Sigmoid colon (tissue), 7 donors: ENCODE results near the gene SLC4A11. TPM values are rescaled to one million over a fixed set of nuclear protein-coding genes. Genes with fewer than 3 reads are reported as not detected.

ENCODE experiments used
- DNase-seq: peaks from one replicate; pipeline ENCODE4 v3.0.0-alpha.2; 2019
- H3K27ac ChIP-seq, 4 donors: fragments of 200-600 bp; sonication (generic); one replicate each; pipeline ENCODE4 v1.5.1; 2016 to 2019; ENCODE audit warnings: mild to moderate bottlenecking in 1 of 4
- H3K27me3 ChIP-seq, 3 donors: fragments of 200-600 bp; sonication (generic); one replicate each; pipeline ENCODE4 v1.5.1; 2019; ENCODE audit warnings: mild to moderate bottlenecking in 1 of 3
- H3K36me3 ChIP-seq, 4 donors: fragments of 200-600 bp; sonication (generic); one replicate each; pipeline ENCODE4 v1.5.1; 2016 to 2019
- H3K4me1 ChIP-seq, 4 donors: fragments of 200-600 bp; sonication (generic); one replicate each; pipeline ENCODE4 v1.5.1; 2017 to 2019
- H3K4me3 ChIP-seq, 4 donors: fragments of 200-600 bp; sonication (generic); one replicate each; pipeline ENCODE4 v1.5.1; 2017 to 2019; ENCODE audit warnings: mild to moderate bottlenecking in 2 of 4, moderate library complexity in 1 of 4
- H3K9me3 ChIP-seq, 4 donors: fragments of 200-600 bp in 3 of 4; sonication (generic) in 3 of 4; one replicate each; pipeline versions ENCODE4 v1.5.1 to v1.6.1; 2013 to 2019
- EP300 ChIP-seq, 4 donors: sonication (generic); formaldehyde crosslinking; IDR thresholded peaks; one replicate each; pipeline ENCODE4 v1.6.1; 2017; ENCODE audit warnings: antibody characterized with exemption in 4 of 4
- POLR2A ChIP-seq, 2 donors: fragments of 450-650 bp; IDR thresholded peaks; one replicate each; pipeline ENCODE4 v1.6.1; 2016; ENCODE audit warnings: antibody characterized with exemption in 2 of 2, mild to moderate bottlenecking in 2 of 2, moderate library complexity in 2 of 2
- POLR2AphosphoS5 ChIP-seq, 4 donors: sonication (generic); formaldehyde crosslinking; IDR thresholded peaks; one replicate each; pipeline ENCODE4 v1.6.1; 2017; ENCODE audit warnings: antibody characterized with exemption in 4 of 4
- WGBS, 2 donors: extraction: QIAGEN DNeasy Blood & Tissue Kit; methylation state at CpG; one replicate each; pipeline ENCODE4 v1.1.7; 2013; 5-methylcytosine and 5-hydroxymethylcytosine counted together
- intact Hi-C: fragments of 100-400 bp; cut with DNase I; formaldehyde crosslinking; loops from one replicate; pipeline ENCODE4 v1.15.1; 2023
- polyA plus RNA-seq, 3 donors: library from polyadenylated mRNA; stranded (reverse); fragments of 200-250 nt; gene quantifications; one replicate each; pipeline ENCODE4 v1.2.3, GENCODE V29; 2013
- total RNA-seq, 4 donors: library from RNA; depleted of rRNA; stranded (reverse); fragments of >200 nt; gene quantifications; one replicate each; pipeline ENCODE4 v1.1.0, GENCODE V29; 2016
- TF ChIP-seq, protein P1 (sequence below), 4 experiments: fragments of 450-650 bp in 3 of 4; fragments of 200-600 bp in 1 of 4; IDR thresholded peaks; one replicate each; pipeline ENCODE4 v1.5.1; 2016 to 2019; ENCODE audit warnings: antibody characterized with exemption in 4 of 4, mild to moderate bottlenecking in 3 of 4, moderate library complexity in 2 of 4
- donor health status: healthy with polysubstance abuse.
- donor health status: Bipolar disorder and iron deficiency.
- donor health status: healthy.

SLC4A11 gene
- total and polyA plus RNA-seq, 7 donors = 0.36 to 2.1 TPM; not detected in 5

DNA sequence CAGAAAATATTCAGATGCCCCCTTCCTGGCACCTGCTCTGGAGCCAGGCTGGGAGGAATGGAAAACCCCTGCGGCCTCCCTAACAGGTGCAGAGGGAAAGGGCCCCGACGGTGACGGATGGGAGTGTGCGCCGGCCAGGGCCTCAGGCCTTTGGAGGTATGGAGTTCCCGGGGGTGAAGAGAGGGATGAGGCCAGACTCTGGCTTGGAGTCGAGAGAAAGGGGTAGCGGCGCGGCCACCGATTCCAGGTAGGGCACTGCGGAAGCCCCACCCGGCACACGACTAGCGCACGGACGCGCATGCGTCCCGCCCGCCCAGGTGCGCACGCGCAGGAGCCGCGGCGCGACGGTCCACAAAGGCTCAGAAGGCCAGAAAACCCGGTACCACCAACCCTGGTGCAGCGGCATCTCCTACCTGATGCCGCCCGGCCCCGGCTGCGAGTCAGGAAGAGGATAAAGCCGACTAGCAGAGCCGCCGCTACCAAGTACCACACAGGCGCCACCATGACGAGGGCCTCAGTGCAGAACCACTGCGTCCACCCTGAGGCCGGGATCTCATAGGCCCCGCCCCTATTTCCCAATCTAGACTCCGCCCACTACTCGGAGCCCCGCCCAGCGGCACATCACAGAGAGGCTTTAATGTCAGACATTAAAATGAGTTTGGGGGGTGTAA lies 34.7 kb downstream of the SLC4A11 start, which contains the start of gene DDRGK1:
TSS of gene DDRGK1 (minus strand) at position 559 of the 671 bp plus-strand sequence. CDS start at position 504, 55 bp downstream.
- H3K27me3 ChIP-seq = no peaks in the 10 kb centered on the region
- H3K36me3 ChIP-seq = peaks cover 9 to 37% (median 12%) of the 10 kb centered on the region in 4 donors
- H3K4me1 ChIP-seq = peaks cover 0 to 19% (median 14%) of the 10 kb centered on the region in 4 donors
- 0% methylated on average over 48 of the region's 48 CpGs for WGBS, 2 donors
- intact Hi-C loops = loop anchor here (5.0 kb wide), 1 partner anchor 47 kb away; the partner anchor contains the start of genes FASTKD5 and UBOX5
- H3K4me3 ChIP-seq = peak within 1 kb of the TSS; percentile 72 to 93 (median 80)
- H3K27ac ChIP-seq = peak within 1 kb of the TSS; percentile 86 to 88 (median 88)
- H3K9me3 ChIP-seq = no peaks in the 10 kb centered on the region
- peak; percentile 74 to 93 (median 85) for TF ChIP-seq POLR2AphosphoS5 (IDR thresholded peaks at IDR 0.05)
- TF ChIP-seq, protein P1, sequence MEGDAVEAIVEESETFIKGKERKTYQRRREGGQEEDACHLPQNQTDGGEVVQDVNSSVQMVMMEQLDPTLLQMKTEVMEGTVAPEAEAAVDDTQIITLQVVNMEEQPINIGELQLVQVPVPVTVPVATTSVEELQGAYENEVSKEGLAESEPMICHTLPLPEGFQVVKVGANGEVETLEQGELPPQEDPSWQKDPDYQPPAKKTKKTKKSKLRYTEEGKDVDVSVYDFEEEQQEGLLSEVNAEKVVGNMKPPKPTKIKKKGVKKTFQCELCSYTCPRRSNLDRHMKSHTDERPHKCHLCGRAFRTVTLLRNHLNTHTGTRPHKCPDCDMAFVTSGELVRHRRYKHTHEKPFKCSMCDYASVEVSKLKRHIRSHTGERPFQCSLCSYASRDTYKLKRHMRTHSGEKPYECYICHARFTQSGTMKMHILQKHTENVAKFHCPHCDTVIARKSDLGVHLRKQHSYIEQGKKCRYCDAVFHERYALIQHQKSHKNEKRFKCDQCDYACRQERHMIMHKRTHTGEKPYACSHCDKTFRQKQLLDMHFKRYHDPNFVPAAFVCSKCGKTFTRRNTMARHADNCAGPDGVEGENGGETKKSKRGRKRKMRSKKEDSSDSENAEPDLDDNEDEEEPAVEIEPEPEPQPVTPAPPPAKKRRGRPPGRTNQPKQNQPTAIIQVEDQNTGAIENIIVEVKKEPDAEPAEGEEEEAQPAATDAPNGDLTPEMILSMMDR (IDR thresholded peaks at IDR 0.05) = no peak
- peak; percentile 52 for TF ChIP-seq POLR2A (IDR thresholded peaks at IDR 0.05)
- DNase-seq = peak; percentile 95

DNA sequence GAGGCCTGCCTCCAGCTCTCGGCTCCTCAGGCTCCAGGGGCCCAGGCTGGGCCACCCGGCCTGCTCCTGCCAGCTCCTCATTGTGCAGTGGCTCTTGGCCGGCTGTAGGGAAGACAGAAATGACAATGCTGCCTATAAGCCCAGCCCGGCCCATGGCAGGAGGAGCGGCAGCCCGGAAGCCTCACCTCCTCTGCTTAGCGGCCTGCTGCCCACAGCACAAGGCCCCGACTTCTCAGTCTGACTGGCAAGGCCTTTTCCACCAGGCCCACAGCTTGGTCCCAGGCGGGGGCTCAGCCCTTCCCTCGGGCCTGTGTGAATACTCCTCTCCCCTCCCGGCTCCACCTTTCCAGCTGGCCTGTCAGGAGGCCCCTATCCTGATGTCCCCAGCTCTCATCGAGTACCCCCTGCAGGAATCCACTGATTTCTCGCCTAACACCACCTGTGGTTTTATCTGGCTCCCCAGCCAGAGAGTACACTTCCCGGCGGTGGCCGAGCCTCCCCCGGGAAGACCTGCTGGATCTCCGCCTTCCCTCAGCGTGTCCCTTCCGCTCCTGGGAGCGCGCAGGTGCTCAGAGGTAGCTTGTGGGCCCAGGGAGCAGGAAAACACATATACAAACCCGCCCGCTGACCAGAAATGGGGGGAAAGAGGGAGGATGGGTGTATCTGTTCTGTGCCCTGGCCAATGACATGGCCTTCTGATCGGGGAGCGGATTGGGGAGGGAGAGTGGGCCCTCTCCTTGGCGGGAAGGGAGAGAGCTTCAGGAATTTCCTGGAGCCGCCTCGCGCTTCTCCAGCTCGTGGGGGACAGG lies 35.5 kb downstream of the SLC4A11 start:
- TF ChIP-seq POLR2A (IDR thresholded peaks at IDR 0.05) (no peak), POLR2AphosphoS5 (IDR thresholded peaks at IDR 0.05) (no peak), EP300 (IDR thresholded peaks at IDR 0.05) (no peak)
- TF ChIP-seq, protein P1 (IDR thresholded peaks at IDR 0.05) = no peak
- peaks cover 9 to 44% (median 13%) of the 10 kb centered on the region in 4 donors for H3K36me3 ChIP-seq
- WGBS, 2 donors = 4 to 18% methylated on average over 31 of the region's 31 CpGs
- intact Hi-C loops = loop anchor here (5.0 kb wide), 1 partner anchor 46 kb away; the partner anchor contains the start of genes FASTKD5 and UBOX5
- no peaks in the 10 kb centered on the region for H3K9me3 ChIP-seq
- peak overlapping the region; percentile 72 to 93 (median 80) for H3K4me3 ChIP-seq
- DNase-seq = no peak
- peak overlapping the region; percentile 86 to 88 (median 88) for H3K27ac ChIP-seq
- H3K27me3 ChIP-seq = no peaks in the 10 kb centered on the region
- peaks cover 0 to 19% (median 13%) of the 10 kb centered on the region in 4 donors for H3K4me1 ChIP-seq

DNA sequence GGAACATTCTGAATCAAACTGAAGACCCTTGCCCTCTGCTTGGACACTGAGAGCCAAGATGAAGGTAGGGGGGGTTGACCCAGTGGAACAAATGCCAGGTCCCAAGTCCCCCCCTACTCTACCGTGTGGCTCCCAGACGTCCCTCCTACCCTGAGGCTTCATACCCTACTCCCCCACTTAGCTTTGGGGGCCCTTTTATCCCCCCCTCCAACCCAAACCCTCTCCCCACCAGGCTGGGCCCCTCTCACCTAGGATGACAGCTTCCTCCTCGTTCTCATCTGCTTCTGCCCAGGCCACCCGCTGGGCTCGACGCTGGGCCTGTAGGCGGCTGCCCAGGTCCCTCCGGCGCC lies 36.0 kb downstream of the SLC4A11 start:
- TF ChIP-seq EP300 (IDR thresholded peaks at IDR 0.05) (no peak), POLR2A (IDR thresholded peaks at IDR 0.05) (no peak), POLR2AphosphoS5 (IDR thresholded peaks at IDR 0.05) (no peak)
- TF ChIP-seq, protein P1 (IDR thresholded peaks at IDR 0.05) = no peak
- H3K27ac ChIP-seq = peak overlapping the region in 3 of 4 donors; percentile 86 to 88 (median 88)
- DNase-seq = no peak
- peaks cover 0 to 19% (median 11%) of the 10 kb centered on the region in 4 donors for H3K4me1 ChIP-seq
- H3K9me3 ChIP-seq = no peaks in the 10 kb centered on the region
- H3K36me3 ChIP-seq = peaks cover 9 to 50% (median 13%) of the 10 kb centered on the region in 4 donors
- 23 to 62% methylated on average over 9 of the region's 9 CpGs for WGBS, 2 donors
- H3K4me3 ChIP-seq = peak overlapping the region; percentile 72 to 93 (median 80)
- intact Hi-C loops = loop anchor here (5.0 kb wide), 1 partner anchor 46 kb away; the partner anchor contains the start of genes FASTKD5 and UBOX5
- no peaks in the 10 kb centered on the region for H3K27me3 ChIP-seq

DNA sequence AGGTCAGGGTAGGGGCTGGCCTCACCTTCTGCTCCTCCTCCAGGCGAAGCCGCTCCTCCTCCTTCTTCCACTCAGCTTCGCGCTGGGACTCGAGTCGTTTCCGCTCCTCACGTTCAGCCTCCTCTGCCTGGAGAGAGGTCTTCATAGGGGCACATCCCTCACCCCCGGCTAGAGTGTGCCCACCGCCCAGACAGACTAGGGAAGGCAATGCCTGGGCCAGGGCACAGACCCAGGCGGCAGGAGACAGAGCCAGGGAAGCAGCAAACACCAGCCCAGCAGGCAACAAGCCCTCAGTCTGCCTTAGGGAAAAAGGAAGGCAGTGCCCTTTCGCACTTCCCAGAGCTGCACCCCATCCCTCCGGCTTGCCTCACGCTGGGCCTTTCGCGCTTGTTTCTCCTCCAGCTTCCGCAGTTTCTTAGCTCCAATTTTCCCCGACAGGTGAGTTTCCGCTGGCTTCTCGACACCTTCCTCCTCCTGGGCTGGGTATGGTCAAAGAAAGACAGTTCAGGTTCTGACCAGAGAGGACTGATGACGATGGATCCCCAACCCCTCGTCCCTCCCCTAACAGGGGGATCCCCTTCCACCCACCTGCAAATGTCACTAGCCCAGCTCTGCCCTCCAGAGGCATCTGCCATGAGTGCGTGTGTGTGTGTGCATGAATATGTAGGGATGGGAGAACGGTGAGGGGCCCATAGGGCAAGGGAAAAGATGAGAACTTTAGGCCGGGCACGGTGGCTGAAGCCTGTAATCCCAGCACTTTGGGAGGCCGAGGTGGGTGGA lies 38.8 kb downstream of the SLC4A11 start:
- Histone ChIP-seq H3K27me3 (no peaks in the 10 kb centered on the region), H3K9me3 (no peaks in the 10 kb centered on the region), H3K36me3 (peaks cover 11 to 77% (median 19%) of the 10 kb centered on the region in 4 donors), H3K4me1 (peaks cover 0 to 19% (median 11%) of the 10 kb centered on the region in 4 donors), H3K27ac (no peak overlapping the region), H3K4me3 (no peak overlapping the region)
- TF ChIP-seq, protein P1 (IDR thresholded peaks at IDR 0.05) = no peak
- TF ChIP-seq POLR2AphosphoS5 (IDR thresholded peaks at IDR 0.05) = no peak
- no peak for TF ChIP-seq POLR2A (IDR thresholded peaks at IDR 0.05)
- intact Hi-C loops = loop anchor here (5.0 kb wide), 1 partner anchor 43 kb away; the partner anchor contains the start of genes FASTKD5 and UBOX5
- no peak for DNase-seq
- WGBS, 2 donors = 92 to 96% methylated on average over 27 of the region's 27 CpGs
